ENCODE results near the gene ABHD5.

Gene ABHD5

DNA sequence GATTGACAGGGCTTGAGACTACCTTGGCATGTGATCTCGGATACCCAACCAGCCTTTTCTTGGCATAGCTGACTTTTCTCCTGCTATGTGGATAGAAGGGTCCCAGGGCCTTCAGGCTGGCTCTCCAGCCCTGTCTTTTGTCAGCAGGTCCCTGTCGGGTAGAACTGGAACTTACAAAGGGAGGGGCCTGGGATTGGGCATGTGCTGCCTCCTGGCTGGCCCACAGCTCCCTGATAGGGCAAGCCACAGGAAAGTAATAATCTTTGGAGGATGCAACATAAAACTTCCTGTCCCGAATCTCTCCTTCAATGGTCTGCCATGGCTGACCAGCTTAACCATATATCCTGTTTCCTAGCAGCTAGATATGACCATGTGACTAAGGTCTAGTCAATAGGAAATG lies 89.1 kb downstream of the ABHD5 start:
- no peak for DNase-seq (ENCODE audit: low read depth in 2 of 2)

DNA sequence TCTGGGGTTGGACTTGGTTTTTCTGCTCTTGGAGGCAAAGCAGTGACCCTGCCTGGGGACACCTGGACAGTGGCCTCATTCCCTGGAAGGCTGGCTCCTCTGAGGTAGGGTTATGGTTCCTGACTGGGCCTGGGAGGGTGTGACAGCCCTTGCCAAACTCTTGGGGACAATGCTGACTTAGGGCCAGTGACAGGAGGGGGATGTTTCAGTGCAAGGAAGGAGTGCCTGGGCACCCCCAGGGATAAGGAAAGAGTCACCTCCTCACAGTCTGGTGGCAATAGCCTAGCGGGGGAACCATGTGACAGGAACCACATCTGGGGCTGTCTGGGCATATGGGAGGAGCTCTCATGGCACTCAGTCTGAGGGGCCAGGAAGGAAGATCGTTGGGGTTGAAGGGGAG lies 91.8 kb downstream of the ABHD5 start:
- no peak for DNase-seq (ENCODE audit: low read depth in 2 of 2)

Data from stimulated activated CD4-positive, alpha-beta T cell treated with anti-CD3 and anti-CD28 coated beads, Interleukin-15, amount 100 ng/mL, for 48 hours (primary cell).